GM12864 (cell line): ENCODE results near the gene SGSM1.

Source experiments
- DNase-seq: peaks from one replicate; pipeline ENCODE4 v3.0.0-alpha.2; 2011; ENCODE audit warnings: low read depth
- H3K4me3 ChIP-seq: 2 replicates; pipeline ENCODE4 v1.5.1; 2011; ENCODE audit warnings: mild to moderate bottlenecking, low read depth, low read length, control low read depth
- TF ChIP-seq, protein P1 (sequence below): IDR thresholded peaks from 2 replicates; pipeline ENCODE4 v1.5.1; 2011; ENCODE audit warnings: low read depth, mild to moderate bottlenecking, moderate library complexity, low read length, control low read depth, inconsistent platforms; ENCODE audit errors: missing control alignments

Gene SGSM1

DNA sequence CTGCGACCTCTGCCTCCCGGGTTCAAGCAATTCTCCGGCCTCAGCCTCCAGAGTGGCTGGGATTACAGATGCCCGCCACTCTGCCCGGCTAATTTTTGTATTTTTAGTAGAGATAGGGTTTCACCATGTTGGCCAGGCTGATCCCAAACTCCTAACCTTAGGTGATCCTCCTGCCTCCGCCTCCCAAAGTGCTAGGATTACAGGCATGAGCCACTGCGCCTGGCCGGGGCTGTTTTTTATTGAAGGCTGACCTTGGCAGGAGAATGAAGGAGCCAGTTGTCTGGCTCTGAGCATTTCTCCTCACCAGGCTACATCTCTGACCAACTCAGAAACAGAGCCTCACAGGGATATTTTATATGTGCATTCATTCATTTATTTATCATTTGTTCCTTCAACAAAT is 148.8 kb downstream of the SGSM1 start:
- TF ChIP-seq, protein P1, sequence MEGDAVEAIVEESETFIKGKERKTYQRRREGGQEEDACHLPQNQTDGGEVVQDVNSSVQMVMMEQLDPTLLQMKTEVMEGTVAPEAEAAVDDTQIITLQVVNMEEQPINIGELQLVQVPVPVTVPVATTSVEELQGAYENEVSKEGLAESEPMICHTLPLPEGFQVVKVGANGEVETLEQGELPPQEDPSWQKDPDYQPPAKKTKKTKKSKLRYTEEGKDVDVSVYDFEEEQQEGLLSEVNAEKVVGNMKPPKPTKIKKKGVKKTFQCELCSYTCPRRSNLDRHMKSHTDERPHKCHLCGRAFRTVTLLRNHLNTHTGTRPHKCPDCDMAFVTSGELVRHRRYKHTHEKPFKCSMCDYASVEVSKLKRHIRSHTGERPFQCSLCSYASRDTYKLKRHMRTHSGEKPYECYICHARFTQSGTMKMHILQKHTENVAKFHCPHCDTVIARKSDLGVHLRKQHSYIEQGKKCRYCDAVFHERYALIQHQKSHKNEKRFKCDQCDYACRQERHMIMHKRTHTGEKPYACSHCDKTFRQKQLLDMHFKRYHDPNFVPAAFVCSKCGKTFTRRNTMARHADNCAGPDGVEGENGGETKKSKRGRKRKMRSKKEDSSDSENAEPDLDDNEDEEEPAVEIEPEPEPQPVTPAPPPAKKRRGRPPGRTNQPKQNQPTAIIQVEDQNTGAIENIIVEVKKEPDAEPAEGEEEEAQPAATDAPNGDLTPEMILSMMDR = no peak
- no peak for DNase-seq
- no peak overlapping the region for H3K4me3 ChIP-seq

DNA sequence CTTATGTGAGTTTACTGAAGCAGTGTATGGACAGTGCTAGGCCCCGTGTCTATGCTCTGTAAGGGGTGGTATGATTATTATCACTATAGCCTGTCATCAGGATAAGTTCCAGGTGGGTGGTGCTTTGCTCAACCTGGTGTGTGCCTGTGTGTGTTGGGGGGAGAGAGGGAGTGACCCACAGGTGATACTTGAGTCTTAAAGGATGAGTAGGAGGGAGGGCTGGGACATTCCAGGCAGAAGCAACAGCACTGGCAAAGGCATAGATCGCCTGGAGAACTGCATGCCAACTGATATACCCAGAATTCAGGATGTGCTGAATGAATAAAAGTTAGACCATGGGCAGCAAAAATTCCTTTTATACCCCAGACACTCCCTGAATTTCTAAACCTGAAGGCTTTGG is 151.0 kb downstream of the SGSM1 start:
- H3K4me3 ChIP-seq = no peak overlapping the region
- TF ChIP-seq, protein P1 = no peak
- DNase-seq = no peak

DNA sequence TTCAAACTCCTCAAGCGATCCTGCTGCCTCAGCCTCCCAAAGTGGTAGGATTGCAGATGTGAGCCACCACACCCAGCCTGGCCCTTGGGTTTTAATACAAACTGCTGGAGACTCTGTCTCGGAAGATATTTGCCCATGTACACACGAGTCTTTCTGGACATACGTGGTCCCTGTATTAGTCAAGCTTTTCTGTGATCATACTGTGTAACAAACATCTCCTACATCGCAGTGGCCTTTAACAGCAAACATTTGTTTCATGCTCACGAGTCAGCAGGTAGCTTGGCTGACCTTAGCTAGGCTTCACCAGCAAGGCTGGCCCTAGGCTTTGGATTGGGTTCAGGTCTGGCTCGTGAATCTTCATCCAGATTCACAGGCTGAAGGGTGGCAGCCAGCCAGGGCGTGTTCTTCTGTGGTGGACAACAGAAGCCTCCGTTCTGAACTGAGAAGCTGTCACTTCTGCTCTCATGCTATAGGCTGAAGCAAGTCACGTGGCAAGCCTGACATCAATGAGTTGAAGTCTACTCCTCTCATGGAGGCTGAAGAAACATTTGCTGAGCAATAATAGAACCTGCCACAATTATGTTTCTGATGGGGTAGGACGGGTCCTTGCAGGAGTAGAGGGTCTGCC is 155.3 kb downstream of the SGSM1 start:
- DNase-seq = no peak
- no peak overlapping the region for H3K4me3 ChIP-seq
- TF ChIP-seq, protein P1 = no peak

DNA sequence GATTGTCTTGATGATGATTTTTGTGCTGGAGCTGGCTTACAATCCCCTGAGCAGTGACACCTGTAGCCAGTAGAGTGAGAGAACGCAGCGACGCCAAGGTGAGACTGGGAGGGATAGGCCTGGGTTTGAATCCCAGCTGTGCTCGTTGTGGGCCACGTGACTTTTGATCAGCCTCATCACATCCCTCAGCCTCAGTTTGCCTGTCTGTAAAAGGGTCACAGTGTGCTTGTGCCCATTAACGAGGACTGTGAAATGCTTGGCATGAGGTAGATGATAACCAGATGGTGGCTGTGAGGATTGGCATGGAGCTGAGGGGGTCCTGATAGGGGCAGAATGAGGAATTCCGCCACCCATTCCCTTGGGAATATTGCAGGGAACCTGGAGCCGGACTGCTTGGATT is 156.1 kb downstream of the SGSM1 start:
- TF ChIP-seq, protein P1 = no peak
- H3K4me3 ChIP-seq = no peak overlapping the region
- no peak for DNase-seq

DNA sequence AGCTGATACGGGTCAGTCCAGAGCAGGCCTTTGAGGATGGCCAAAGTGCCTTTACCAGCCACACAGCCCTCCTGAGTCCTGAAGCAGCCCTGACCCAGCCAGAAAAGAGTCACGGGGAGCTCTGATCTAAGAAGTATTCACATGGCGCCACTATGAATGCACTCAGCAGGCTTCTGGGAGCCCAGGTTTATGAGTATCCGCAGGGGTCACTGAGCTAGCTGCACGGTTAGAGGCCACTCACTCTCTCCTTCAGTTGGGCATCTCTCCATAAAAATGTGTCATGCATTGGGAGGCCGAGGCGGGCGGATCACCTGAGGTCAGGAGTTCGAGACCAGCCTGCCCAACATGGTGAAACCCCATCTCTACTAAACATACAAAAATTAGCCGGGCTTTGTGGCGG is 156.8 kb downstream of the SGSM1 start:
- H3K4me3 ChIP-seq = no peak overlapping the region
- DNase-seq = no peak
- TF ChIP-seq, protein P1 = no peak

DNA sequence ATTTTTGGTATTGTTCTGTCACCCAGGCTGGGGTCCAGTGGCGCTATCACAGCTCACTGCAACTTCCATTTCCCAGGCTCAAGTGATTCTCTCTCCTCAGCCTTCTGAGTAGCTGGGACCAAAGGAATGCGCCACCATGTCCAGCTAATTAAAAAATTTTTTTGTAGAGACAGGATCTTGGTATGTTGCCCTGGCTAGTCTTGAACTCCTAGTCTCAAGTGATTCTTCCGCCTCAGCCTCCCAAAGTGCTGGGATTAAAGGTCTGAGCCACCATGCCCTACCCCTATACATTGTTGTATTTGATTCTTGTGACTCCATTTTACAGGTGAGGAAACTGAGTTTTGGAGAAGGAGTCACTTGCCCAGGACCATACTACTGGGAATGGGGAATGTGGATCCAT is 158.4 kb downstream of the SGSM1 start:
- DNase-seq = no peak
- TF ChIP-seq, protein P1 = no peak
- H3K4me3 ChIP-seq = no peak overlapping the region
